NOMO-1 (cell line): ENCODE data around the gene ULK2.

Experiments
- DNase-seq, 2 experiments: peaks; one replicate each; lab custom pipeline; 2025; ENCODE audit not compliant: unreplicated experiment in 2 of 2; lab: John Stamatoyannopoulos, UW

The ULK2 gene

DNA sequence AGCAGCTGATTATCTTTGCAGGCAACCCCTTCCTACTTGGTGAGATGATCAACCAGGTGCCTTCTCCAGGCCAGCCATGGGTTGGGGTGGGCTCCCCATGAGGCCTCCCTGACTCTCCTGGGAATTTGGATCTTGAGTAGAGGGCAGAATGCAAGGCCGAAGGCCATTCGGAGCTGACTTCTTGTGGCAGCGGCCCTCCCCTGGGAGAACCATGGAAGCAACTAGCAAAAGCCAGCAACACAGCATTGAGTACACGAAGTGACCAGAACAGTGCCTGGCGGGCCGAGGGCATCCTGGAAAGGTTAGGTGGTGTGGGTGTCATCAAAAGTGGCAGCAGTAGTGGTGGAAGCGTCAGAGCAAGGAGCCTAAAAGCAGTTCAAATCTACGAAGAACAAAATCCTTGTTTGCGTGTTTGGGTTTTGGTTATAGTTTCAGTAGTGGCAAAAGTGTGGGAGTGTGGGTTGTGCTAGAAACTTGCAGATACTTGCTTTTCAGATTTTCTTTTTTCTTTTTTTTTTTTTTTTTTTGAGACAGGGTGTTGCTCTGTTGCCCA lies 117.6 kb downstream of the ULK2 start:
- DNase-seq, result no peak

DNA sequence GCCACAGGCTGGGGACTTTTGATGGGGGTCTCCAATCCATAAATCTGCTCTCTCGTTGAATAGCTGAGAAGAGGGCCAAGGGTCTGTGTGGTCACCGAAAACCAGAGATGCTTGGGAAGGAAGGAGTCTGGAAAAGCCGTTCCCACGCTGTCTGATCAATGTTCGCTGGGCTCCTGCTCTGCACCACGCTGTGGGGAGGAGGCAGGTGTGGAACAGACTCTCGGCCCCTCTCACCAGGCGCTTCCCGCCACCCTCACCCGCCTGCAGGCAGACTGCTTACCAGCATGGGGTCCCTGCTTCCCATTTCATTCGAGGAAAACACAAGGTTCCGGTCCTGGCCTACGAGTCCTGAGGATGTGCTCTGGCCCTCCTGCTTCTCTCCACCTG lies 118.9 kb downstream of the ULK2 start:
- DNase-seq, result no peak

DNA sequence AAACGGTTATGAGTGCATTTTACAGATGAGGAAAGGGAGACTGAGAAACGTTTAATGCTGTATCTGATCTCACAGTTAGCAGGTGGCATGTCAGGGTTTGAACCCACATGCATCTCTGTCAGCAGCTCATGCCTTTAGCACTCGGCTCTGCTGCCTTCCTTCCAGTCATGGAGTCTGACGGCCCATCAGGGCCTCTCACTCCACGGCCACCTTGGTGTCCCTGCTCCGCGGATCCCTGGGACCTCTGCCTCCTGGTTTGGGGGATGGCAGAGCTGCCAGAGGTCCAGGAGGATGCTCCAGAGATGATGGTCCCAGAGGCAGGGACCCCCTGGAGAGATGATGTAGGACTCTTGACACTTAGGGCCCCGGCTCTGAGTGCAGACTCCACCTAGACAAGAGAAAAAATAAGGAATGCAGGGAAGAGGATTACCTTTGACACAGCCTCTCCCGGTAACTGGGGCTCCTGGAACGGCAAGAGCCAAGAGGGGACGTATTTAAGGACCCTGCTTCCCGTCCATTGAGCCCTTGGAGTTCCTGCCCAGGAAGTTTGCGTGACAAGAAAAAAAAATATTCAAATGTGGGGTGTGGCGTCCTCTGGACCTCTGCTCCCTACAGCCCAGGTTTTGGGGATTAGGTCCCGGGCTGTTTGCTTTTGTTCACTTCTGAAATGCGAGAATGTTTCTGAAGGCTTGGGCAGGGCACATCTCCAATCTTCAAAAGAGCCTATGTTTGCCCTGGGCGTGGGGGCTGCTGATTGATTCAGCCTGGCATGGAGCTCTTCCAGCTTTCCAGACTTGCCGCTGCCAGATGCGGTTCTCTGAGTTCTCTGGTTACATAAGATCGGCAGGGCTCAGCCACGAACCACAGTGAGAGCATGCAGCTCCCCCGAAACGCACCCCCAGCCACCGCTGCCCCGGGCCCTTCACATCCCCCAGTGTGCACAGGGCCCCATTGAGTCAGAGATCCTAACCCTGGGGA lies 119.6 kb downstream of the ULK2 start, which contains the start of gene ALDH3A1:
TSS of gene ALDH3A1 (minus strand) at position 470 of the 978 bp plus-strand sequence. CDS start 3,169 bp downstream, outside the sequence.
- no peak for DNase-seq

DNA sequence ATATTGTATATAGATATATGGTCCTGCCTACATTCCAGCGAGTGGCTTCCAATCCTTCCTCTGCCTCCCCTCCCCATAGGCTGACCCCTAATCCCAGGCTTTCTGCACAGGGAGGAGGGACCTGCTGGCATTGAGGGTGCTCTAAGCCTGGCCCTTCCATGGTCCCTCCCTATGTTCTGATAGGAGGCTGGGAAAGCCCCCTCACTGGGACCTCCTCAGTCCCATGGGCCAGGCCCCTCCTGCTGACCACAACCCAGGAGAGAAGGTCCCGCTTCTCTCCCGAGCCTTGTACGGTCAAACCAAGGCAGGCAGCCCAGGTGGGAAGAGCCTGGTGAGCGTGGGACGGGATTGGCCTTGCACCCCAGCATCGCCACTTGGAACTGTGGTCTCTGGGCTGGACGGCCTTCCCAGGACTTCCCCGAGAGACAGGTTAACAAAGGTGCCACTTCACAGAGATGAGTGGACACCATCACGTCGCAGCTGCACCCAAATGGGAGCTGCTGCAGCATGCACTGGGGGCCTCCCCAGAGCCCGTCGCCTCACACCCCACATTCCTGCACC lies 120.5 kb downstream of the ULK2 start:
- DNase-seq, result no peak

DNA sequence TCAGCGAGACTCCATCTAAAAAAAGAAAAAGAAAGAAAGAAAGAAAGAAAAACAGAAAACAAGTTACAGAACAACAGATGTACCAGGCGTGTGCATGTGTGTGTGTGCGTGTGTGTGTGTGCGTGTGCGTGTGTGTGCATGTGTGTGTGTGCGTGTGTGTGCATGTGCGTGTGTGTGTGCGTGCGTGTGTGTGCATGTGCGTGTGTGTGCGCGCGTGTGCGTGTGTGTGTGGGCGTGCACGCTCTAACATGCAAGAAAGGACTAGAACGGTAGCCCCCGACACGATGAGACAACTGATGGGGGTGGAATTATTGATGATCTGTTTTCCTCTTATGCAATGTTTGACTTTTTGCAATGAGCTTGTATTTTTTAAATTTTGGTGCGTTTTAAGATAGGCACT lies 121.2 kb downstream of the ULK2 start:
- no peak for DNase-seq

DNA sequence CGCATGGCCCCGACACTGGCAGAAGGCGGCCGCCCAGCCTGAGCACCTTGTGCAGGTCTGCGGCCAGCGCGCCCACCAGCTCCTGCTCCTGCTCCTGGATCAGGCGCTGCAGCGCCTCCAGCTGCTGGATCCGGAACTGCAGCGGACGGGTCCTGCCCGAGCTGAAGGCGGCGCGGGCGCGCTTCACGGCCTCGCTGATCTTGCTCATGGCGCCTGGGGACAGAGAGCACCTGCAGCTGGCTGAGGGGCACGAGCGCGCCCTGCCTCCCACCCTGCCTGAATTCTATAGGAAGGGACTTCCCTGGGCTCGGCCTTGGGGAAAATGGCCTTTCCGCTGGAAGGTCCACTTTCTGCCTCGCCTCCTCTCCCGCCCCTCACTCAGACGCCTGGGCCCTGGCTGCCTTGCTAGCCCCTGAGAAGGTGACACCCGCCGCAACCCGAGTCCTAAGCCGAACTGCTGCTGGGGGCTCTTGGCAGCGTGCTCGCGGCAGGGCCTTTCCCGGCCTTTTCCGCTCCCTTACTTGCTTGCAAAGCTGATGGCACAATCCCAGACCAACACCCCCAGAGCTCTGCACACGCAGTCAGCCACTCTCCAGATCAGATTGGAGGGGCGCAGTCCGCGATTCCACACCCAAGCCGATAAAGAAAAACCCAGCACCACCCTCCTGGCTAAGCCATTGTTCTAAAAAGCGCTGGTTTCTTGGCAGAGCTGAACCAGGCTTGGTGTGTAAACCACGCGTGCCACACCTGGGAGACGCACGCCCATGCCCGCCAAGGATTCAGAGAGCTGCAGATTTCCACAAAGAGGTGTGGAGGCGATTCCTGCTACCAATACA lies 122.6 kb downstream of the ULK2 start:
- DNase-seq, result peak; percentile 71 to 80

DNA sequence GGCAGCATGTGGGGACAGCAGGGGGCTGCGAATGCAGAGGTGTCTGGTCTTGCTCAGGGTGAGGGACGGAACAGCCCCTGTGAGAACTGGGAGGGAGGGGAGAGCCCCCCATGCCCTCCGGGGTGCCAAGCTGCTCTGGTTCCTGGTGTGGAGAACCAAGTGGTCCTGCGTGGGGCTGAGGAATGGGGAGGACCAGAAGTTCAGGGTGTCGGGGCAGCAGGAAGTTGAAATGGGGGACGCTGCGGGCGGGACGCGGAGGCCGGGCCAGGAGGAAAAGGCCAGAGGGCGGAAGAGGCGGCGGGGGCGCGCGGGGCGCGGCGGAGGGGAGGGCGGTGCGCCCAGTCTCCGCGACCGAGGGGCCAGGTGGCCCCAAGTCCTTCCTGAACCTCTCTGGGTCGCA lies 123.2 kb downstream of the ULK2 start:
- peak; percentile 37 to 71 for DNase-seq

DNA sequence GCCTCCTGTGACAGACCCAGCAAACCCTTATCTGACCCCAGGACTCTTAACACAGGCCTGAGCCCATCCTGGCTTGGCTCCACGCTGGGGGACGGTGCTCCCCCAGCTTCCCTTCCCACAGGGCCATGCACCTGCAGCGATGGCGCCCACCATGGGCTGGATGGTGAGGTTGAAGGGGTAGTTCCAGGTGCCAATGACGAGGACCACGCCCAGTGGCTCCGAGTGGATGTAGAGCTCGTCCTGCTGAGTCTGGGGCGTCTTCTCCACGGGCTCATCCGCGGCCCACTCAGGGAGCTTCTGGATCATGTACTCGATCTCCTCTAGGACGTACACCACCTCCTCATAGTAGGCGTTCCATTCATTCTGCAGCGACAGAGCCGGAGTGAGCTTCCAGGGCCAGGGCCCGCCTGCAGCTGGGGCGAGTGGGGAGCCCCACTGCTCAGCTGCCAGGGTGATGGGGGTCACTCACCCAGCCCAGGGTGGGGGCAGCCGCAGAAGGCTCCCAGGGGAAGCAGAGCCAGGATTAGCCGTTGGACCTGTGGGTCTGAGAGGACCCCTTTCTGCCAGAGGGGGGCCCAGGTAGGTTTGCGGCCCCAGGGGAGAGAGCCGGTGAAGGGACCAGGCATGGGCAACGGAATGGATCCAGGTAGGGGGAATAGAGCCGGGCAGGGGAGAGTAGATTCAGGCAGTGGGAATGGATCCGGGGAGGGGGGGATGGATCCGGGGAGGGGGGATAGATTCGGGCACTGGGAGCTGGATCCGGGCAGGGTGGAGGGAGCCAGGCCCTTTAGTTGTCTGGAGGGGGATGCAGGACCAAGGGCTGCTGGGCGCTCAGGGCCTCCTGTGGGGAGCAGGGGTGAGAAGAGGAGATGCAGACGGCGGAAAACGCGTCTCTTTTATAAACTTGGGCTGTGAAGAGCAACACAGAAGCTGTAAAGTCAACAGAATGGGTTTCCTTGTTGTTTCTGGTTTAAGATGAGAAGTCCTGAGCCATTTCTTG lies 124.3 kb downstream of the ULK2 start:
- no peak for DNase-seq

DNA sequence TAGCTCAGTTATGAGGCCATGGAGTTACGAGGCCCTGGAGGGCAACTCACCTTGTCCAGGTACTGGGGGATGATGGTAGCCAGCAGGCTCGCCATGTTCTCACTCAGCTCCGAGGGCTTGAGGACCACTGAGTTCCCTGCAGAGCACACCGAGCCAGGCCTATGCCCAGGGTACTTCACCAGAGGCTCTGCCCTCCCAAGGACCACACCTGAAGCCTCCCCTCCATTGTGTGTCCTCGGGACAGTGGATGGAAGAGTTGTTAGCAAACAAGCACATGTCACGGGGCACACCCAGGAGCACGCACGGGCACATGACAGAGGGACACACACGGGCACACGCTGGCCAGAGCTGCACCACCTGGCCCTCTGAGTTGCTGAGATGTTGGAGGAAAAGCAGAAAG lies 125.2 kb downstream of the ULK2 start:
- DNase-seq, result no peak

DNA sequence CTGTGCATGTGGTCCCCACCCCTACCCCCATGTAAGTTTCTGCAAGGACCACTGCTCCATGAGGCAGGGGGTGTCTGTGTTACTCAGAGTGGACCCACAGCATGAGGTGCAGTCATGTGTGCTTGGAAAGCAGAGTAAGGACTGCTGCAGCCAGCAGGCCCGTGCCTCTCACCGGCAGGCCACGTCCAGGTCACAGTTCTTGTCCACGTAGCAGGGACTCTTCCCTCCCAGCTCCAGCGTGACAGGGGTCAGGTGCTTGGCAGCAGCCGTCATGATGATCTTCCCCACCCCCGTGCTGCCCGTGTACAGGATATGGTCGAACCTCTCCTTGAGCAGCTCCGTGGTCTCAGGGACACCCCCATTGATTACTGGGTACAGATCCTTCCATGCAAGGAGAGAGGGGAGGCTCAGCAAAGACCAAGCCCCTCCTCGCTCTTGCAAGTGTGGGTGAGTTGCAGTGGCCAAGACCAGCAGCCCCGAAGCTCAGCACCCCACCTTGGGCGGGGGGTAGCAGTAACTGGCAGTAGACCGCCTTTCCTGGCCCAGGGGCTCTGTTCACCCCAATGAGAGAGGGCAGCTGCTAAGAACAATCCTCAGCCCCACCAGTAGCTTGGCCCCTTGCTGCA lies 125.8 kb downstream of the ULK2 start:
- no peak for DNase-seq

DNA sequence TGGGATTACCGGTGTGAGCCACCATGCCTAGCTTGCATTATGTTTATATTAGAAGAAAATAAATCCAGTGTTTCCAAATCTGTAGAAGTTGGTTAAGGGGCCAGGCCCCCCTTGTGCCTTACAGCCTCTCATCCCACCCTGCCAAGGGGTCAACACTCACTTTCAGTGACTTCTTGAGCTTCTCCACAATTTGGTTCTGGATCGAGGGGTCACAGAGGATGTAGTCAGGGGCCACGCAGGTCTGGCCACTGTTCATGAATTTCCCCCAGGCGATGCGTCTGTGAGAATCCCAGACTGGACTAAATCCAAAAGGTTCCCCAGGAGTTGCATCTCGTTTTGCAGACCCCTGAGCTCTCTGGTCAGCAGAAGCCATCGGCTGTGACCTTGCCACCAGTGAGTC lies 126.8 kb downstream of the ULK2 start:
- no peak for DNase-seq

DNA sequence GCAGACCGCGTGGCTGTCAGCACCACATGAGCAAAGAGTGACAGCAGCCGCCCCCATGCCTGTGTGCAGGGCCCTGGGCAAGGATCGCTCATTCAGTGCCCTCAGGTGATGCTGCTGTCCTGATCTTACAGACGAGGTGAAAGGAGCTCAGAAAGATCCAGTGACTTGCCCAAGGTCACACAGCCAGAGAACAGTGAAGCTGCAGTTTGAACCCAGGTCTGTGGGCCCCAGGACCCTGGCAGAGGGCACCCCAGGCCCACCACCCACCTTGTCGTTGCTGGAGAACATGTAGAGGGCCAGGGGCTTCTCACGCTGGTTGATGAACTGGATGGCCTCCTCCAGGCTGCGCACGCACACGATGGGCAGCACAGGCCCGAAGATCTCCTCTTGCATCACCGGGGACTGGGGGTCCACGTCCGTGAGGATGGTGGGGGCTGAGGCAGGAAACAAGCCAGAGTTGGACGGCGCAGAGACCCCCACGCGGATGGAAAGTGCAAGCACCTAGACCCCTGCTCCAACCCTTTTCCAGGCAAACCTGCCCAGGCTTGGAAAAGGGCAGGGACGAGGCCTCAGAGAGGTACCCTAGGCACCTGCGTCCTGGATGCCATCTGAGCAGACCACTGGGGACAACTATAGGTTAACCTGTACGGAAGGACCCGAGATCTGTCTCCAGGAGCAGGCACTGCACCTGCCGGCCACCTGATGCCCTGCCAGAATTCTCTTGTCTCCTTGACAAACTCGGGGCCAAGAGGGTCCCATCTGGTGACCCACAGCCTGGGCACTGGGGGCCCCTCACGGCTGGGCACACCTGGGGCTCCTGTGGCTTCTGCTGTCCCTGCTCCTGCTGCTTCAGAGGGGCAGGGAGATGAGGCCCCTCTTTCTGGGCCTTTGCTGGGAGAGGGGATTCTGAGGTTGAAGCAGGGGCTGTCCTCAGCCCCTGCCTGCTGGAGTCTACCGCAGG lies 128.2 kb downstream of the ULK2 start:
- DNase-seq, result no peak

DNA sequence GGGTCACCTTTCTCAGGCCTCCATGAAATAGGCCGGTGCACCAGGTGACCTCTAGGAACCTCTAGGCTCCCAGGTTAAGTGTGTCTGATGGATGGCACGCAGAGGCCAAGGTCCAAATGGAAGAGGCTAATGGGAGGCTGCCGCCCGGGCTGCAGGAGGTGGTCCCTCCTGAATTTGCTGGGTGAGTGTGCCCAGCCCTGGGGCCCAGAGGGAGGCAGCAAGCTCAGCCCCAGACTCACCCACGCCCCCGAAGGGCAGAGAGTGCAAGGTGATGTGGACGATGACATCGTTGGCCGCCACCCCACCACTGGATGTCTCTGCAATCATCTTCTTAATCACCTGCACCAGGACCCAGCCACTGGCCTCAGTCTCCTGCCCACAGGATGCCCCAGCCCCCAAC lies 129.0 kb downstream of the ULK2 start:
- no peak for DNase-seq

DNA sequence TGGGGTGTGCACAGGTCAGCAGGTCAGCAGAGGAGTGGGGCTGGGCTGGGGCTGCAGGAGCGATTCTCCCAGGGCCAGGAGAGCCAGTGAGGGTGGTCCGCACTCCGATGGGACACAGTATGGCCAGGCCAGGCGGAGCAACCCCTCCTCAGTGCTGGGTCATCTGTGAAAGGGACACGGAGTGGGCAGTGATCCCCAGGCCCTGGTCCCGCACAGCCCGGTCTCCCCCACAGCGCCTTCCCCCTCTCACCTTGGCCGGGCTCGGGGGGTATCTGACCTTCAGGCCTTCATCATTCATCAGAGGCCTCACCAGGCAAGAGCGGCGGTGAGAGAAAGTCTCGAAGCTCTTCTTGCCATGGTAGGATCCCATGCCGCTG lies 129.7 kb downstream of the ULK2 start:
- DNase-seq, result no peak

DNA sequence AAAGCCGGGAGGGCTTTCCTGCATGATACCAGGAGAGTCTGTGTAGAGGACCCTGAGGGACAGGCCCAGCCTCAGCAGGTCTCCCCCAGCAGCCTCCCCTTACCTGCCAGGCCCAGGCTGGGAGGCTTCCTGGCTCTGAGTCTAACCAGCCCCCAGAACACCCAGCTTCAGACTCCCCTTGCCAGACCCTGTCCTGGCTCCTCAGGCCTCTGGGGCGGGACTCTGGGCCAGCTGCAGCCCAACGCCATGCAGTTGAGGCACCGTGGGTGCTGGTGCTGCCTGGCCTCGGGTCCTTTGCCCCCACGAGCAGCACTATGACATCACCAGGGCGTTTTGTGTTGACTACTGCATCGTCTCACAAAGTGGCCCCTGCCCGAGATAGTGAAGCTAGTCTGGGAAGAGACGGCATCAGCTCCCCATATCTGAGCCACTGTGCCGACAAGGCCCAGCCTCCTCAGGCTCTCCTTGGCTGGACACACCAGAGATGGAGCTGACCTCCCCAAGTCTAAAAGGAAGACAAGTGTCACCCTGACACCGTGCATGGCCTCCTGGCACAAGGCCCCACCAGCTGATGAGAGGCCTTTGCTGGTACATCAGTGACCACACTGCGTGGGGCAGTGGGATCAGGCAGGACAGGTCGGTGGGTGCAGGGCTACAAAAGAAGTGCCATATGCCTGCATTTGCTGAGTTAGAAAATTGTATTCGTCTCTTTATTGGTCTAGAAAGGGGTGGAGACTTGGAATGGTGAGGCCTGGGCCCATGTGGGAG lies 130.2 kb downstream of the ULK2 start:
- DNase-seq, result no peak

DNA sequence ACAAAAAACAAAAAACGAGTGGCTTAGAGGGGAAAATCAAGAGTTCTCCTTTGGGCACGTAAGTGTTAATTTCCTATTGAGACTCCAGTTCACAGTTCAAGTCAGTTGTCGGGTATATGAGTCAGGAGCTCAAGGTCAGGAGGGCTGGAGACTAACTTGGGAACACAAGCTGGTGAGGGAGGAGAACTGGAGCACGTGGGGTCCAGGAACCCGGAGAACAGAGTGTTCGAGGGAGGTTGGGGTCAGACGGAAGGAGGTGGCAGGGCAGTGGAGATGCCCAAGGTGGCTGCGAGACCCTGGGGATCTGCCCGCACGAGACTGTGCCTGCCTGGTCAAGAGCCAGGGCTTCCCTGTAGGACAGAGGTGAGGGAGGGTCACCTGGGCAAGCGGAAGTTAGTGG lies 131.7 kb downstream of the ULK2 start:
- no peak for DNase-seq

DNA sequence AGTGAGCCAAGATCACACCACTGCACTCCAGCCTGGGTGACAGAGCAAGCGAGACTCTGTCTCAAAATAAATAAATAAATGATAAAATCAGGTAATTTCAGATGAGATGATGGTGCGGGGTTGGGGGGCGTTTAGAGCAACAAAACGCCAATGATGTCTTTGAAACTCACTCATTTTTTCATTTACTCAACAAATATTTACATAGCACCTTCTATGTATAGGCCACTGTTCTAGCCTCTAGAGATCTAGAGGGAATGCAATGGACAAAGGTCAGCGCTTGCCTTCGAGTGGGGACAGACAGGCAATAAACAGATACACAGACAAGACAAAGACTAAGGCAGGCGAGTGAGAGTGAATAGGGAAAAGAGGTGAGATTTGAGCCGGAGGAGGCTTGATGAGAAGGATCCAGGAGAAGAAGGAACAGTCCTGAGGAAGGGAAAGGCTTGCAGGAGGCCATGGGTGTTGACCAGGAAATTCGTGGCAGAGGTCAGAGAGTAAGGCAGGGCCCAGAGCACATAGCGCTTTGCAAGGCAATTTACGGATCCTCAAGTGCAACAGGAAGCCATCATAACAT lies 133.7 kb downstream of the ULK2 start:
- DNase-seq, result no peak
